Mesendoderm (in vitro differentiated cells): ENCODE data around the gene SLC7A7.
"Not testable (repeated sequence)": the region's sequence is repeated elsewhere in the genome, so short reads cannot be mapped to it uniquely, and the experiment has no call there.

ENCODE experiments used
- DNase-seq: peaks from one replicate; pipeline ENCODE4 v3.0.0; 2013
- H2AK5ac ChIP-seq: 2 replicates; pipeline ENCODE4 v1.6.1; 2013; ENCODE audit warnings: low read length, inconsistent platforms
- H2BK120ac ChIP-seq: 2 replicates; pipeline ENCODE4 v1.6.1; 2013; ENCODE audit warnings: low read depth, mild to moderate bottlenecking, low read length, moderate library complexity, mixed read lengths
- H2BK15ac ChIP-seq: replicated peaks from 2 replicates; pipeline ENCODE4 v1.6.1; 2013; ENCODE audit warnings: low read depth, mild to moderate bottlenecking, moderate library complexity
- H2BK5ac ChIP-seq: 2 replicates; pipeline ENCODE4 v1.6.1; 2013; ENCODE audit warnings: low read length, inconsistent platforms
- H3K18ac ChIP-seq: 2 replicates; pipeline ENCODE4 v1.6.1; 2013; ENCODE audit warnings: mild to moderate bottlenecking, low read length, mixed read lengths
- H3K23ac ChIP-seq: one replicate; pipeline ENCODE4 v1.6.1; 2013; ENCODE audit warnings: low read length
- H3K27ac ChIP-seq: 2 replicates; pipeline ENCODE4 v1.5.1; 2013; ENCODE audit warnings: low read depth, mild to moderate bottlenecking, inconsistent platforms, low read length, moderate library complexity
- H3K27me3 ChIP-seq: 2 replicates; pipeline ENCODE4 v1.6.1; 2013; ENCODE audit warnings: low read length, control low read depth, mild to moderate bottlenecking, inconsistent platforms; ENCODE audit not compliant: insufficient read depth, poor library complexity
- H3K36me3 ChIP-seq: 2 replicates; pipeline ENCODE4 v1.6.1; 2013; ENCODE audit warnings: low read length, inconsistent platforms; ENCODE audit not compliant: control insufficient read depth, insufficient read depth
- H3K4ac ChIP-seq: one replicate; pipeline ENCODE4 v1.6.1; 2013; ENCODE audit warnings: low read depth, mild to moderate bottlenecking, low read length, moderate library complexity
- H3K4me1 ChIP-seq: 2 replicates; pipeline ENCODE4 v1.6.1; 2013; ENCODE audit warnings: low read depth, low read length, inconsistent platforms; ENCODE audit not compliant: control insufficient read depth
- H3K4me2 ChIP-seq: 2 replicates; pipeline ENCODE4 v1.6.1; 2013; ENCODE audit warnings: low read length
- H3K4me3 ChIP-seq: 2 replicates; pipeline ENCODE4 v1.5.1; 2013; ENCODE audit warnings: mild to moderate bottlenecking, low read length
- H3K56ac ChIP-seq: one replicate; pipeline ENCODE4 v1.6.1; 2013; ENCODE audit warnings: low read length
- H3K79me1 ChIP-seq: 2 replicates; pipeline ENCODE4 v1.6.1; 2013; ENCODE audit warnings: low read length, inconsistent platforms
- H3K79me2 ChIP-seq: 2 replicates; pipeline ENCODE4 v1.6.1; 2013; ENCODE audit warnings: mild to moderate bottlenecking, low read length; ENCODE audit not compliant: control insufficient read depth, insufficient read depth
- H3K9ac ChIP-seq: 2 replicates; pipeline ENCODE4 v1.6.1; 2013; ENCODE audit warnings: low read length, inconsistent platforms
- H4K5ac ChIP-seq: one replicate; pipeline ENCODE4 v1.6.1; 2013; ENCODE audit warnings: low read length
- H4K8ac ChIP-seq: one replicate; pipeline ENCODE4 v1.6.1; 2013; ENCODE audit warnings: low read depth, mild to moderate bottlenecking, control low read depth, low read length, moderate library complexity
- WGBS: extraction: QIAGEN DNeasy Blood & Tissue Kit; methylation state at CpG from one replicate; pipeline ENCODE4 v1.1.7; 2013; ENCODE audit warnings: low lambda C conversion rate, missing lambda C conversion rate; ENCODE audit not compliant: insufficient coverage; ENCODE audit errors: extremely low coverage; 5-methylcytosine and 5-hydroxymethylcytosine counted together

SLC7A7 gene

GRCh38 chr14:22761734-22762133 is 53.5 kb downstream of the SLC7A7 start:
- Histone ChIP-seq H2BK120ac (no peak overlapping the region), H2BK15ac (no peak overlapping the region), H4K5ac (no peak overlapping the region), H3K4ac (no peak overlapping the region), H3K79me2 (peaks cover 2% of the 10 kb centered on the region), H3K56ac (no peak overlapping the region), H3K79me1 (no peaks in the 10 kb centered on the region), H3K9ac (no peak overlapping the region), H3K23ac (no peak overlapping the region), H3K36me3 (no peaks in the 10 kb centered on the region), H3K27ac (no peak overlapping the region), H3K4me1 (peaks cover 3% of the 10 kb centered on the region), H4K8ac (no peak overlapping the region), H2BK5ac (no peak overlapping the region), H2AK5ac (no peak overlapping the region), H3K4me3 (no peak overlapping the region), H3K27me3 (no peaks in the 10 kb centered on the region), H3K4me2 (no peak overlapping the region), H3K18ac (no peak overlapping the region)
- no peak for DNase-seq
- no CpG with 5 or more reads among the region's 1 CpG for WGBS

- H3K79me1 ChIP-seq, H3K27ac ChIP-seq, H3K4me3 ChIP-seq, H3K4me1 ChIP-seq, H3K4ac ChIP-seq, H2BK15ac ChIP-seq, H3K56ac ChIP-seq, H3K36me3 ChIP-seq, DNase-seq, H4K5ac ChIP-seq, H3K27me3 ChIP-seq, H3K79me2 ChIP-seq, H4K8ac ChIP-seq, H3K9ac ChIP-seq, H3K4me2 ChIP-seq, H2BK120ac ChIP-seq, H3K18ac ChIP-seq, H3K23ac ChIP-seq, H2BK5ac ChIP-seq, H2AK5ac ChIP-seq: not testable (repeated sequence)
- no CpG with 5 or more reads among the region's 10 CpGs for WGBS
Measured at GRCh38 chr14:22757972-22758650, 57.1 kb downstream of the SLC7A7 start.

- peak overlapping the region; percentile 45 for H2BK120ac ChIP-seq
- H3K9ac ChIP-seq, result no peak overlapping the region
- H4K5ac ChIP-seq, result no peak overlapping the region
- no peaks in the 10 kb centered on the region for H3K79me1 ChIP-seq
- no peak overlapping the region for H3K4me3 ChIP-seq
- no peak overlapping the region for H3K27ac ChIP-seq
- no peak overlapping the region for H3K4ac ChIP-seq
- H4K8ac ChIP-seq, result no peak overlapping the region
- no CpG with 5 or more reads among the region's 6 CpGs for WGBS
- DNase-seq, result no peak
- H2BK15ac ChIP-seq, result no peak overlapping the region
- no peak overlapping the region for H3K56ac ChIP-seq
- H3K36me3 ChIP-seq, result no peaks in the 10 kb centered on the region
- H3K23ac ChIP-seq, result no peak overlapping the region
- H3K18ac ChIP-seq, result no peak overlapping the region
- H3K4me2 ChIP-seq, result no peak overlapping the region
- no peaks in the 10 kb centered on the region for H3K4me1 ChIP-seq
- H3K79me2 ChIP-seq, result no peaks in the 10 kb centered on the region
- no peak overlapping the region for H2BK5ac ChIP-seq
- H3K27me3 ChIP-seq, result no peaks in the 10 kb centered on the region
- H2AK5ac ChIP-seq, result no peak overlapping the region
Measured at GRCh38 chr14:22753586-22753985, 61.6 kb downstream of the SLC7A7 start.

GRCh38 chr14:22752422-22752821 is 62.8 kb downstream of the SLC7A7 start:
- WGBS, result no CpG with 5 or more reads among the region's 8 CpGs
- Histone ChIP-seq H3K27me3 (no peaks in the 10 kb centered on the region), H3K23ac (no peak overlapping the region), H4K8ac (no peak overlapping the region), H3K36me3 (no peaks in the 10 kb centered on the region), H3K4me3 (no peak overlapping the region), H2BK120ac (no peak overlapping the region), H2AK5ac (no peak overlapping the region), H3K79me2 (no peaks in the 10 kb centered on the region), H3K18ac (no peak overlapping the region), H3K27ac (no peak overlapping the region), H3K4me2 (no peak overlapping the region), H3K9ac (no peak overlapping the region), H4K5ac (no peak overlapping the region), H3K56ac (no peak overlapping the region), H3K4ac (no peak overlapping the region), H2BK15ac (no peak overlapping the region), H3K4me1 (no peaks in the 10 kb centered on the region), H3K79me1 (no peaks in the 10 kb centered on the region), H2BK5ac (no peak overlapping the region)
- peak; percentile 36 for DNase-seq

- Histone ChIP-seq H3K36me3 (no peaks in the 10 kb centered on the region), H3K56ac (no peak overlapping the region), H3K79me2 (no peaks in the 10 kb centered on the region), H3K23ac (no peak overlapping the region), H2BK15ac (no peak overlapping the region), H2BK5ac (no peak overlapping the region), H3K4me1 (no peaks in the 10 kb centered on the region), H3K4me3 (no peak overlapping the region), H2AK5ac (no peak overlapping the region), H3K18ac (no peak overlapping the region), H3K4ac (no peak overlapping the region), H3K79me1 (no peaks in the 10 kb centered on the region), H4K5ac (no peak overlapping the region), H3K9ac (no peak overlapping the region), H3K27ac (no peak overlapping the region), H2BK120ac (no peak overlapping the region), H4K8ac (no peak overlapping the region), H3K27me3 (no peaks in the 10 kb centered on the region), H3K4me2 (no peak overlapping the region)
- no peak for DNase-seq
- whole genome bisulfite sequencing, result no CpG with 5 or more reads among the region's 4 CpGs
Measured at GRCh38 chr14:22748631-22749068, 66.6 kb downstream of the SLC7A7 start.

GRCh38 chr14:22748206-22748605 is 67.0 kb downstream of the SLC7A7 start:
- Histone ChIP-seq H4K8ac (no peak overlapping the region), H4K5ac (no peak overlapping the region), H3K27ac (no peak overlapping the region), H3K27me3 (no peaks in the 10 kb centered on the region), H3K4me1 (no peaks in the 10 kb centered on the region), H3K4ac (no peak overlapping the region), H3K9ac (no peak overlapping the region), H3K4me2 (no peak overlapping the region), H2BK15ac (no peak overlapping the region), H3K18ac (no peak overlapping the region), H2AK5ac (no peak overlapping the region), H3K36me3 (no peaks in the 10 kb centered on the region), H3K79me2 (no peaks in the 10 kb centered on the region), H3K23ac (no peak overlapping the region), H2BK120ac (no peak overlapping the region), H3K4me3 (no peak overlapping the region), H3K79me1 (no peaks in the 10 kb centered on the region), H2BK5ac (no peak overlapping the region), H3K56ac (no peak overlapping the region)
- DNase-seq, result no peak
- no CpG with 5 or more reads among the region's 4 CpGs for WGBS
